Measurements from ENCODE around the gene SLC1A2. TPM values are rescaled to one million over a fixed set of nuclear protein-coding genes. Genes with fewer than 3 reads are reported as not detected.

The SLC1A2 gene
- total RNA-seq, 1 donor from 2014 or later = 54.3 TPM

DNA sequence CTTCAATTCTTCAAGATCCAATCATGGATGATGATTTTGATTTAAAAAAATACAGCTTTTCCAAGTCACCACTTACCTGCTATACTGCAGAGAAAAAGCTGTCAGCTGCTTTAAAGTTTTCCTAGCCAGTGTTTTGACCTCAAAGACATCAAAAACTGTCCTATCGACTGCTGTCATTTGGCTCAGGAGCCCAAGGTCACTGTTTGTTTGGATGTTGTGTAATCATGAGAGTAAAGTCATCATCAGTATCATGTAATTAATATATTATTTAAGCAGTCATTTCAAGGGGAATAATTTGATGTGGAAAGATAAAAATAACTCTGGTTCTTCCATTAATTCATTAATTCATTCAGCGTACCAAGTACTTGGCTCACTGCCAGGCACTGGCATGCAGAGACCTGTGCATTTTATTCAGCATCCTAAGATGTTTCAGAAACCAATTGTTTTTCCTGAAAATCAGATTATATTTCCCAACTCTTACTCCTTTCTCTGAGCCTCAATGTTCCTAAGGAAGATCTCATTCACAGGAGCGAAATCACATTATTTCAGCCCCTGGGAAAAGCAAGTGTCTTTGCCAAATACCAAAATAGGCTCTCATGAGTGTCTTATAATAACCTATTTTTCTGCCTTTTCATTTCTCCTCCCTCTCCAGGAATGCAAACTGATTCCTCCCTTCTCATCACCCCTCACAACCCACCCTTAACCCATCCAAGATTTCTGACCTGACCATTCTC lies 59.9 kb downstream of the SLC1A2 start:
- Mint-ChIP-seq H3K9me3 (ENCODE audit: unreplicated experiment) (peaks cover 4% of the 10 kb centered on the region), H3K36me3 (ENCODE audit: unreplicated experiment) (no peaks in the 10 kb centered on the region), H3K27ac (ENCODE audit: unreplicated experiment) (no peak overlapping the region), H3K4me1 (ENCODE audit: low read depth, unreplicated experiment) (peaks cover 4% of the 10 kb centered on the region), H3K4me3 (ENCODE audit: unreplicated experiment) (no peak overlapping the region), H3K27me3 (ENCODE audit: unreplicated experiment) (no peaks in the 10 kb centered on the region)
- DNase-seq = no peak
- TF ChIP-seq, protein P1, sequence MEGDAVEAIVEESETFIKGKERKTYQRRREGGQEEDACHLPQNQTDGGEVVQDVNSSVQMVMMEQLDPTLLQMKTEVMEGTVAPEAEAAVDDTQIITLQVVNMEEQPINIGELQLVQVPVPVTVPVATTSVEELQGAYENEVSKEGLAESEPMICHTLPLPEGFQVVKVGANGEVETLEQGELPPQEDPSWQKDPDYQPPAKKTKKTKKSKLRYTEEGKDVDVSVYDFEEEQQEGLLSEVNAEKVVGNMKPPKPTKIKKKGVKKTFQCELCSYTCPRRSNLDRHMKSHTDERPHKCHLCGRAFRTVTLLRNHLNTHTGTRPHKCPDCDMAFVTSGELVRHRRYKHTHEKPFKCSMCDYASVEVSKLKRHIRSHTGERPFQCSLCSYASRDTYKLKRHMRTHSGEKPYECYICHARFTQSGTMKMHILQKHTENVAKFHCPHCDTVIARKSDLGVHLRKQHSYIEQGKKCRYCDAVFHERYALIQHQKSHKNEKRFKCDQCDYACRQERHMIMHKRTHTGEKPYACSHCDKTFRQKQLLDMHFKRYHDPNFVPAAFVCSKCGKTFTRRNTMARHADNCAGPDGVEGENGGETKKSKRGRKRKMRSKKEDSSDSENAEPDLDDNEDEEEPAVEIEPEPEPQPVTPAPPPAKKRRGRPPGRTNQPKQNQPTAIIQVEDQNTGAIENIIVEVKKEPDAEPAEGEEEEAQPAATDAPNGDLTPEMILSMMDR (IDR thresholded peaks at IDR 0.05; ENCODE audit: partially characterized antibody, unreplicated experiment) = no peak

GRCh38 chr11:35358391-35358790 lies 61.0 kb downstream of the SLC1A2 start:
- H3K4me3 Mint-ChIP-seq (ENCODE audit: unreplicated experiment) = no peak overlapping the region
- no peaks in the 10 kb centered on the region for H3K36me3 Mint-ChIP-seq (ENCODE audit: unreplicated experiment)
- H3K27me3 Mint-ChIP-seq (ENCODE audit: unreplicated experiment) = no peaks in the 10 kb centered on the region
- no peak for DNase-seq
- TF ChIP-seq, protein P1 (IDR thresholded peaks at IDR 0.05; ENCODE audit: partially characterized antibody, unreplicated experiment) = no peak
- peaks cover 2% of the 10 kb centered on the region for H3K4me1 Mint-ChIP-seq (ENCODE audit: low read depth, unreplicated experiment)
- H3K9me3 Mint-ChIP-seq (ENCODE audit: unreplicated experiment) = peaks cover 4% of the 10 kb centered on the region
- no peak overlapping the region for H3K27ac Mint-ChIP-seq (ENCODE audit: unreplicated experiment)

DNA sequence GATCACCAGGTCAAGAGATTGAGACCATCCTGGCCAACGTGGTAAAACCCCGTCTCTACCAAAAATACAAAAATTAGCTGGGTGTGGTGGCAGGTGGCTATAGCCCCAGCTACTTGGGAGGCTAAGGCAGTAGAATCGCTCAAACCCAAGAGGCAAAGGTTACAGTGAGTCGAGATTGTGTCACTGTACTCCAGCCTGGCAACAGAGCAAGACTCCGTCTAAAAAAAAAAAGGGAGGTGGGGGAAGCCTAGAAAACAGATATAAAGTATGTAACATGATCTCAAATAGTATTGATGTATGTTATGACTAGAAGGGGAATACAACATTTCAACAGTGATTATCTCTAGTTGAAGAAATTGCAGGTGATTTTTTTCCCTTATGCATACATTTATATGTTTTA lies 61.4 kb downstream of the SLC1A2 start:
- TF ChIP-seq, protein P1 (IDR thresholded peaks at IDR 0.05; ENCODE audit: partially characterized antibody, unreplicated experiment) = no peak
- H3K4me1 Mint-ChIP-seq (ENCODE audit: low read depth, unreplicated experiment) = peaks cover 4% of the 10 kb centered on the region
- no peaks in the 10 kb centered on the region for H3K27me3 Mint-ChIP-seq (ENCODE audit: unreplicated experiment)
- no peak overlapping the region for H3K4me3 Mint-ChIP-seq (ENCODE audit: unreplicated experiment)
- H3K27ac Mint-ChIP-seq (ENCODE audit: unreplicated experiment) = no peak overlapping the region
- no peaks in the 10 kb centered on the region for H3K36me3 Mint-ChIP-seq (ENCODE audit: unreplicated experiment)
- peaks cover 1% of the 10 kb centered on the region for H3K9me3 Mint-ChIP-seq (ENCODE audit: unreplicated experiment)
- DNase-seq = no peak

GRCh38 chr11:35355102-35355749 lies 64.1 kb downstream of the SLC1A2 start:
- H3K27ac Mint-ChIP-seq (ENCODE audit: unreplicated experiment) = no peak overlapping the region
- peaks cover 7% of the 10 kb centered on the region for H3K4me1 Mint-ChIP-seq (ENCODE audit: low read depth, unreplicated experiment)
- H3K9me3 Mint-ChIP-seq (ENCODE audit: unreplicated experiment) = no peaks in the 10 kb centered on the region
- no peak overlapping the region for H3K4me3 Mint-ChIP-seq (ENCODE audit: unreplicated experiment)
- H3K36me3 Mint-ChIP-seq (ENCODE audit: unreplicated experiment) = no peaks in the 10 kb centered on the region
- no peaks in the 10 kb centered on the region for H3K27me3 Mint-ChIP-seq (ENCODE audit: unreplicated experiment)
- TF ChIP-seq, protein P1 (IDR thresholded peaks at IDR 0.05; ENCODE audit: partially characterized antibody, unreplicated experiment) = no peak
- no peak for DNase-seq

DNA sequence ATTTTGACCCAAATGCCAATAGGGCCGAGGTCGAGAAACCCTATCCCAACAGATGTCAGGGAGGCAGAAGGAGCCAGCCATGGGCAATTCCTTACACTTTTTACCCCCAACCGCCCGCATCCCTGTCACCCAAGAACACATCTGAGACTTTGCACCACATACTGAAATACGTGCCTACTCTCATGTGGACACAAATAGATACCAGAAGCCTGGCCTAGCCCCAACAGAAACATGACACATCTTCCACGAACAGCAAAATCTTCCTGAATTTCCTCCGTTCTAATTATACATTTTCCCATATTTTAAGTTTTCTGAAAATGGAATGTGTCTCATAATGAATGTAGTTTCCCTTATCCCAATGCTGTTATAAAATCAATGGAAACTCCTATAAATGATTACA lies 64.7 kb downstream of the SLC1A2 start:
- Mint-ChIP-seq H3K27me3 (ENCODE audit: unreplicated experiment) (no peaks in the 10 kb centered on the region), H3K36me3 (ENCODE audit: unreplicated experiment) (no peaks in the 10 kb centered on the region), H3K4me3 (ENCODE audit: unreplicated experiment) (no peak overlapping the region), H3K4me1 (ENCODE audit: low read depth, unreplicated experiment) (peaks cover 7% of the 10 kb centered on the region), H3K9me3 (ENCODE audit: unreplicated experiment) (no peaks in the 10 kb centered on the region), H3K27ac (ENCODE audit: unreplicated experiment) (no peak overlapping the region)
- TF ChIP-seq, protein P1 (IDR thresholded peaks at IDR 0.05; ENCODE audit: partially characterized antibody, unreplicated experiment) = no peak
- DNase-seq = no peak
